CD1c-positive myeloid dendritic cell (primary cell): Measurements from ENCODE around the gene NCSTN.

ENCODE experiments used
- DNase-seq: peaks from one replicate; pipeline ENCODE4 v3.0.0-alpha.2; 2016; ENCODE audit errors: extremely low spot score

NCSTN gene

DNA sequence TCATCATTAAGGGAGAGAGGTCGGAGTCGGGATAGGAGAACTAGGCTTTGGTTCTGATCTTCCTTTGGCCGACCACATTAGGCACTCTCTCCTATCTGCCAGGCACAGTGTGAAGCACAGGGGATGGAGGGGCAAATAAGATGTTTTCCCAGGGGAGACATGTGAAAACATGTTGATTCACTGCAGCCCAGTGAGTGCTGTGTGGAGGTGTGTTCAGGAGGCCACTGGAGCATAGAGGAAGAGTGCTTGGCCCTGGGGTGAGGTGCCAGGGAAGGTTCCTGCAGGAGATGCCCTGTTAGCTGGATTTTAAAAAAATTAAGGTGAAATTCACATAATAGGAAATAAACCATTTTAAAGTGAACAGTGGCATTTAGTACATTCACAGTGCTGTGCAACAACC, 60.9 kb downstream of the NCSTN start:
- DNase-seq = no peak

DNA sequence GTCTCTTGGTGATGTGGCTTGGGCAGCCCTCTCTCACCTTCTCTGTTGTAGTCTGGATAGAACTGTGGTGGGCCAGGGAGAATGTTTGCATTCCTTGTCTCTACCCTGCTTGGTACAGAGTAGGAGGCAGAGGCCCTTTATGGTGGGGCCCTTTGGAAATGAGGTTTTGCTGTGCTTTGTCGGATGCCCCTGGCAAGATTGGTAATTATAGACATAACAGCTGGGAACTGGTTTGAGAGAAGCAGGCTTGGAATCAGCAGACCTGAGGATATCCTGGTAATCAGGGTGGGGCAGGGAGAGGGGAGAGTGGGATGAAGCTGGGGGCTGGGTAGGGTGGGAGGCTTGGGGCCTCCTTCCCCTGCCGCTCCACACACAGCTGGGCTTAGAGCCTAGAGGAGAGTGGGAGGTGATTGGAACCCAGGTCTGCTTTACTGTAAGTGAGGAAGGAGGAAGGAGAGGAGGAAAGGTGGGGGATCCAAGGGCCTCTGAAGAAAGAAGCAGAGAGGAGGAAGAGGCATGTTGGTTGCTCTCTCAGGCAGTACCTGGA, 62.2 kb downstream of the NCSTN start:
- DNase-seq = no peak

DNA sequence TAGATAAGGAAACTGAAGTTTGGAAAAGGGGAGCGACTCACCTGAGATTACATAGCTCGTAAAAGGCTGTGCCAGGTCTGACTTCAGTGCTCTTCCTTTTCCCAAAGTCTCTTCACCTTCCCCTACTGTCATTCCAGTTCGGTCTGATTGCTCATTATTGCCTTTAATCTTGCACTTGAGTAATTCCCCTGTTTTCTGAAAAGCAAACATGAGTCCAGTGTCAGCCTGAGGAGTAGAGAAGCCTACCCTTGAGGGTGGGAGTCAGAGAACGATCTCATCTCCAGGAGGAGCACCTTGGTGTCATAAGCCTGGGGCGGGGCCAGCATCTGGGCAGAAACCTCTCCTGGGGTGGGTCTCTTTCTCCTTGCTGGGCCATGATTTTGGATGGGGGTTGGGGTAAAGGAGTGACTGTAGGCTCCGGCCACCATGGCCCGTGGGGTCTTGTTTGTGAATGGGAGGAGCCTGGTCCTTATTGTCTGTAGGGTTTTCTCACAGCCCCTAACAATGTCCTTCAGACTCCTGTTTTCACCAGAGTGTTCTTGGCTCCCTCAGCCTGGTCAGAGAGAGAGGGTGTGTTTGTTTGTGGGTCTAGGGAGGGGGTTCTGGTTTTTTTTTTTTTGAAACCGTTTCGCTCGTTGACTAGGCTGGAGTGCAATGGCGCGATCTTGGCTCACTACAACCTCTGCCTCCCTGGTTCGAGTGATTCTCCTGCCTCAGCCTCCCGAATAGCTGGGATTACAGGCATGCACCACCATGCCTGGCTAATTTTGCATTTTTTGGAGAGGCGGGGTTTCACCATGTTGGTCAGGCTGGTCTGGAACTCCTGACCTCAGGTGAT, 63.2 kb downstream of the NCSTN start:
- DNase-seq = no peak

DNA sequence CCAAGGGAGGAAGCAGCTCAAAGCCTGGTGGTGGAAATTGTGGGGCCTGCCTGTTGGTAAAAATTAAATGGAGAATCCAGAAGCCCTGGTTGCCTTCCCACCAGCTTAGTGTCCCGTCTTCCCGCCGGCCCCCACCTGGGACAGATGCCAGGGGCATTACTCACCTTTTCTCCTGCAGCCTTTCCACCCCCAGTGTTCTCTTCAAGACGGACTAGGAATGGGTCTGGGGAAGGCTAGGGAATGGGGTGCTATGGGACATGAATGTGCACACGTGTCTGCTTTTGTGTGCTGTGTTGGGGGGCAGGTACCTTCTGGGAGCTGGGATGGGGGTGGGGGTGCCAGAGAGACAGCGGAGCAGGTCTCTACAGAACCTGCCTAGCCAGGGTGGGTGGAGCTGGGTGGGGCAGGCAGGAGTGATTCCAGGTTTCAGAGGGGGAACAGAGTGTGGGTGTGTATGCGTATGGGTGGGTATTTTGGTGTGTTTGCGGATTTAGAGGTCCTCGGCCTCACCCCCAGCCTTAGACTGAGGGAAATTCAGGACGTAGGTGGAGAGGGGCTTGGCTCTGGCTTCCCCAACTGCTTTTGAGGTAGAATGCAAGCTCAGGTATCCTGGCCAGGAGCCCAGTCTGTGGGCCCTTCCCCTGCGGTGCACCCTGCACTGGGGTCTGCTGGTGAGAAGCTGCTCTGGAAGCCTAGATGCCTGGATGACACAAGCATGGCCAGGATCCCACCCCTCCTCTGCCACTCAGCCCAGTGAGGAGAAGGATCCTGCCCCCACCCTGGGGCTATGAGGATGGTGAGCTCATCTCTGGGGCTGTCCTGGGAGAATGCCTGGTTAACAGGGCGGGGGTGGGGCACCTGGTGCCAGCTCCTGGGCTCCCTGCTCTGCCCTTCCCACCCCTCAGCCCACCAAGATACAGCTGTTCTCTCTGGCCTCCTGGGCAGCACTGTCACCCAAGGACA, 64.9 kb downstream of the NCSTN start:
- no peak for DNase-seq
